HCT116 (cell line): ENCODE data around the gene GP9. TPM values are rescaled to one million over a fixed set of nuclear protein-coding genes. Genes with fewer than 3 reads are reported as not detected.

Source experiments
- ATAC-seq: fragments of 200-7000 bp; cut with Tn5 transposase; 2 replicates; pipeline ENCODE4 v1.9.1; 2020; ENCODE audit warnings: mild to moderate bottlenecking, moderate library complexity
- BruUV-seq: library from RNA; stranded (reverse); fragments of 400-500 nt; replicated peaks from 2 replicates; lab custom pipeline; 2021; lab: Mats Ljungman, UMichigan
- CTCF ChIA-PET: fragments of 300-600 bp; sonication (Branson Sonifier 250); formaldehyde crosslinking; loops from one replicate; lab custom pipeline; 2021; ENCODE audit warnings: antibody characterized with exemption; lab: Charles Lee
- POLR2A ChIA-PET: fragments of 300-600, 350-600 bp; sonication (Branson Sonifier 250); formaldehyde crosslinking; loops from one replicate; lab custom pipeline; 2021; ENCODE audit warnings: antibody characterized with exemption; lab: Charles Lee
- RAD21 ChIA-PET, 2 experiments: fragments of 300-600 bp; sonication (Branson Sonifier 250); formaldehyde crosslinking; loops; one replicate each; lab custom pipeline; 2023; ENCODE audit warnings: low total read pairs in 2 of 2; ENCODE audit not compliant: uncharacterized antibody in 2 of 2, unreplicated experiment in 2 of 2, low non-redundant PET in 1 of 2; lab: Charles Lee
- DNase-seq: peaks from one replicate; pipeline ENCODE4 v3.0.0-alpha.2; 2010; ENCODE audit warnings: low read depth, low spot score
- H2AFZ ChIP-seq: fragments of 200-600 bp; shearing (Covaris generic), sonication (generic); 2 replicates; pipeline ENCODE4 v1.6.1; 2017; ENCODE audit warnings: low read depth, mixed run types, mixed read lengths, antibody characterized with exemption, low read length; ENCODE audit not compliant: poor library complexity, severe bottlenecking
- H3K27ac ChIP-seq: 2 replicates; pipeline ENCODE4 v1.5.1; 2012; ENCODE audit warnings: low read depth, low read length
- H3K27me3 ChIP-seq: fragments of 200-600 bp; sonication (generic); 2 replicates; pipeline ENCODE4 v1.6.1; 2016; ENCODE audit warnings: mixed run types, low read length, mixed read lengths; ENCODE audit not compliant: insufficient read depth
- H3K36me3 ChIP-seq, 2 experiments: fragments of 200-500 bp in 1 of 2; fragments of 200-600 bp in 1 of 2; sonication (Bioruptor generic) in 1 of 2; sonication (generic) in 1 of 2; 2 replicates each; pipeline versions ENCODE4 v1.5.1 to v1.6.1; 2014 to 2016; ENCODE audit warnings: low read length in 2 of 2, inconsistent platforms in 1 of 2, mixed read lengths in 1 of 2, mixed run types in 1 of 2; ENCODE audit not compliant: insufficient read depth in 2 of 2, control insufficient read depth in 1 of 2
- H3K4me1 ChIP-seq, 2 experiments: fragments of 200-600 bp in 1 of 2; sonication (generic) in 1 of 2; 2 replicates each; pipeline versions ENCODE4 v1.5.1 to v1.6.1; 2012 to 2017; ENCODE audit warnings: low read length in 2 of 2, inconsistent platforms in 1 of 2, mild to moderate bottlenecking in 1 of 2, mixed read lengths in 1 of 2, mixed run types in 1 of 2, moderate library complexity in 1 of 2; ENCODE audit not compliant: insufficient read depth in 2 of 2, control insufficient read depth in 1 of 2
- H3K4me2 ChIP-seq: fragments of 200-600 bp; sonication (generic); 2 replicates; pipeline ENCODE4 v1.6.1; 2017; ENCODE audit warnings: mixed run types, low read length, mixed read lengths
- H3K4me3 ChIP-seq, 2 experiments: fragments of 200-600 bp in 1 of 2; sonication (generic) in 1 of 2; replicated peaks in 1 of 2; 2 replicates each; pipeline ENCODE4 v1.5.1; 2011 to 2016; ENCODE audit warnings: low read length in 2 of 2, control low read depth in 1 of 2, low read depth in 1 of 2, mild to moderate bottlenecking in 1 of 2, mixed read lengths in 1 of 2, mixed run types in 1 of 2
- H3K79me2 ChIP-seq: fragments of 200-600 bp; sonication (generic); 2 replicates; pipeline ENCODE4 v1.6.1; 2017; ENCODE audit warnings: mild to moderate bottlenecking, mixed run types, low read length, moderate library complexity, mixed read lengths; ENCODE audit not compliant: insufficient read depth
- H3K9ac ChIP-seq: fragments of 200-600 bp; sonication (generic); 2 replicates; pipeline ENCODE4 v1.6.1; 2016; ENCODE audit warnings: low read length, mixed read lengths
- H3K9me2 ChIP-seq: fragments of 200-600 bp; sonication (generic), shearing (Covaris generic); 2 replicates; pipeline ENCODE4 v1.6.1; 2017; ENCODE audit warnings: mixed run types, mild to moderate bottlenecking, moderate library complexity; ENCODE audit not compliant: insufficient read depth
- H3K9me3 ChIP-seq, 2 experiments: fragments of 200-500 bp in 1 of 2; fragments of 200-600 bp in 1 of 2; sonication (Bioruptor generic) in 1 of 2; sonication (generic) in 1 of 2; 2 replicates each; pipeline ENCODE4 v1.6.1; 2014 to 2017; ENCODE audit warnings: low read length in 2 of 2, mixed read lengths in 2 of 2, inconsistent platforms in 1 of 2, low read depth in 1 of 2, mild to moderate bottlenecking in 1 of 2, mixed run types in 1 of 2, moderate library complexity in 1 of 2; ENCODE audit not compliant: control insufficient read depth in 1 of 2, insufficient read depth in 1 of 2
- H4K20me1 ChIP-seq: fragments of 200-600 bp; sonication (generic), shearing (Covaris generic); 2 replicates; pipeline ENCODE4 v1.6.1; 2017; ENCODE audit warnings: mixed run types, mild to moderate bottlenecking, moderate library complexity; ENCODE audit not compliant: insufficient read depth
- CEBPB ChIP-seq: IDR thresholded peaks from 2 replicates; pipeline ENCODE4 v1.6.1; 2012; ENCODE audit warnings: low read depth
- EGR1 ChIP-seq: IDR thresholded peaks from 2 replicates; pipeline ENCODE4 v1.6.1; 2012; ENCODE audit warnings: low read depth
- EZH2 ChIP-seq: fragments of 200-600 bp; sonication (generic); IDR thresholded peaks from 2 replicates; pipeline ENCODE4 v1.6.1; 2017; ENCODE audit warnings: antibody characterized with exemption, mixed run types
- MAX ChIP-seq: IDR thresholded peaks from 2 replicates; pipeline ENCODE4 v1.6.1; 2012
- REST ChIP-seq: IDR thresholded peaks from 2 replicates; pipeline ENCODE4 v1.6.1; 2012; ENCODE audit warnings: low read depth
- SIN3A ChIP-seq: IDR thresholded peaks from 2 replicates; pipeline ENCODE4 v1.6.1; 2012; ENCODE audit warnings: low read depth
- ZBTB33 ChIP-seq: IDR thresholded peaks from 2 replicates; pipeline ENCODE4 v1.6.1; 2011; ENCODE audit warnings: mild to moderate bottlenecking, low read length, moderate library complexity; ENCODE audit not compliant: insufficient replicate concordance; ENCODE audit errors: extremely low read depth
- ZFX ChIP-seq: fragments of 450-650 bp; IDR thresholded peaks from 2 replicates; pipeline ENCODE4 v1.6.1; 2017
- ZNF274 ChIP-seq: fragments of 200-500 bp; sonication (Bioruptor generic); IDR thresholded peaks from 2 replicates; pipeline ENCODE4 v1.6.1; 2014; ENCODE audit warnings: mild to moderate bottlenecking, low read depth, low read length, inconsistent platforms
- intact Hi-C: fragments of 100-400 bp; cut with micrococcal nuclease; formaldehyde crosslinking; loops from 2 replicates; pipeline ENCODE4 v1.10.0; 2022
- total RNA-seq: library from RNA; stranded (reverse); gene quantifications from one replicate; pipeline ENCODE4 v1.2.1, GENCODE V29; 2021; ENCODE audit not compliant: unreplicated experiment

GP9 gene
- total RNA-seq, 1 experiment from 2014 or later, result not detected

- H4K20me1 ChIP-seq, result no peaks in the 10 kb centered on the region
- H3K9me2 ChIP-seq, result no peaks in the 10 kb centered on the region
- H3K79me2 ChIP-seq, result no peaks in the 10 kb centered on the region
- RAD21 ChIA-PET, result no interaction called here
- peaks cover 22 to 28% of the 10 kb centered on the region in 2 experiments for H3K4me1 ChIP-seq
- H3K4me2 ChIP-seq, result no peak overlapping the region
- no peaks in the 10 kb centered on the region for H3K36me3 ChIP-seq
- POLR2A ChIA-PET, result no interaction called here
- CTCF ChIA-PET, result no interaction called here
- no peak for ATAC-seq
- no peak overlapping the region for H3K27ac ChIP-seq
- no peak overlapping the region for H3K9ac ChIP-seq
- H3K9me3 ChIP-seq, result no peaks in the 10 kb centered on the region
- H3K27me3 ChIP-seq, result no peaks in the 10 kb centered on the region
- no peak overlapping the region for H3K4me3 ChIP-seq
- no peak for DNase-seq
- H2AFZ ChIP-seq, result no peak overlapping the region
- BruUV-seq, result no TSS peak
- intact Hi-C loops, result no loop called here
- TF ChIP-seq MAX (no peak), CEBPB (no peak), EGR1 (no peak), ZBTB33 (no peak), REST (no peak), SIN3A (no peak), ZNF274 (no peak), EZH2 (no peak), ZFX (no peak)
- TF ChIP-seq, all 23 proteins: peak for 0
These were observed 42.3 kb upstream of the GP9 start for GRCh38 chr3:129018271-129018670.
